Right lobe of liver (tissue), 4 donors: ENCODE measurements around the gene BICDL2.

Source experiments
- POLR2A ChIP-seq: fragments of 450-650 bp; IDR thresholded peaks from one replicate; pipeline ENCODE4 v1.6.1; 2017; ENCODE audit warnings: antibody characterized with exemption, mild to moderate bottlenecking
- TF ChIP-seq, protein P1 (sequence below), 4 donors: fragments of 200-600 bp in 3 of 4; fragments of 450-650 bp in 1 of 4; IDR thresholded peaks; one replicate each; pipeline versions ENCODE4 v1.5.1 to v1.8.0; 2016 to 2022; ENCODE audit warnings: antibody characterized with exemption in 4 of 4, mild to moderate bottlenecking in 2 of 4
- donor health status: DM: no; HTN: no; CAD: no.
- donor health status: DM: no; HTN: no; CAD: no.
- donor health status: DM: no; HTN: yes; CAD: no.

DNA sequence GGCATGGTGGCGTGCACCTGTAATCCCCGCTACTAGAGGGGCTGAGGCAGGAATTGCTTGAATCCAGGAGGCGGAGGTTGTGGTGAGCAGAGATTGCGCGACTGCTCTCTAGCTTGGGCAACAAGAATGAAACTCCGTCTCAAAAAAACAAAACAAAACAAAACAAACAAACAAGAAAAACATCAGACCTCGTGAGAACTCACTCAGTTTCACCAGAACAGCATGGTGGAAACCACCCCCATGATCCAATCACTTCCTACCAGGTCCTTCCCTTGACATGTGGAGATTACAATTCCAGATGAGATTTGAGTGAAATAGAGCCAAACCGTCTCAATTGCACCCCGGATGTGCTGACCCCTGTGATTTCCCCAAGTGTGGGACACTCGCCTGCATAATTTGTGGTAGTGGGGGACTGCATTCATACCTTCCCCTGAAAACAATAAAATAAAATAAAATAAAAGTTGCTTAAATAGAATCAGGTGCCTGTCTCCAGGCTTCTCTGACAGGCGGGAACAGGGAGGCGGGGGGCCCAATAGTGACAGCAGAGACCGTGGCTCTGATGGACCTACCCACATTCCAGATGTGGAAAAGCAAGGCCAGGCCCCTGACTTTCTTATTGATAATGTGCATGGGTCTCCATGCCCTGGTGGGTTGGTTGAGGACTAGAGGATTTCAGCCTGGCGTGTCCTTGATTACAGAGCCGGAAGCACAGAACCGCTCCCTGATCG is 49.3 kb upstream of the BICDL2 start:
- TF ChIP-seq, protein P1, sequence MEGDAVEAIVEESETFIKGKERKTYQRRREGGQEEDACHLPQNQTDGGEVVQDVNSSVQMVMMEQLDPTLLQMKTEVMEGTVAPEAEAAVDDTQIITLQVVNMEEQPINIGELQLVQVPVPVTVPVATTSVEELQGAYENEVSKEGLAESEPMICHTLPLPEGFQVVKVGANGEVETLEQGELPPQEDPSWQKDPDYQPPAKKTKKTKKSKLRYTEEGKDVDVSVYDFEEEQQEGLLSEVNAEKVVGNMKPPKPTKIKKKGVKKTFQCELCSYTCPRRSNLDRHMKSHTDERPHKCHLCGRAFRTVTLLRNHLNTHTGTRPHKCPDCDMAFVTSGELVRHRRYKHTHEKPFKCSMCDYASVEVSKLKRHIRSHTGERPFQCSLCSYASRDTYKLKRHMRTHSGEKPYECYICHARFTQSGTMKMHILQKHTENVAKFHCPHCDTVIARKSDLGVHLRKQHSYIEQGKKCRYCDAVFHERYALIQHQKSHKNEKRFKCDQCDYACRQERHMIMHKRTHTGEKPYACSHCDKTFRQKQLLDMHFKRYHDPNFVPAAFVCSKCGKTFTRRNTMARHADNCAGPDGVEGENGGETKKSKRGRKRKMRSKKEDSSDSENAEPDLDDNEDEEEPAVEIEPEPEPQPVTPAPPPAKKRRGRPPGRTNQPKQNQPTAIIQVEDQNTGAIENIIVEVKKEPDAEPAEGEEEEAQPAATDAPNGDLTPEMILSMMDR (IDR thresholded peaks at IDR 0.05) = no peak
- TF ChIP-seq POLR2A = no peak
